HG03558 (cell line): Measurements from ENCODE around the gene NUP93.

Source experiments
- ATAC-seq: cut with Tn5 transposase; IDR thresholded peaks from one replicate; pipeline ENCODE4 v1.9.1; 2021; ENCODE audit warnings: moderate number of reproducible peaks; ENCODE audit not compliant: unreplicated experiment; ENCODE audit errors: extremely low read depth

Gene NUP93

DNA sequence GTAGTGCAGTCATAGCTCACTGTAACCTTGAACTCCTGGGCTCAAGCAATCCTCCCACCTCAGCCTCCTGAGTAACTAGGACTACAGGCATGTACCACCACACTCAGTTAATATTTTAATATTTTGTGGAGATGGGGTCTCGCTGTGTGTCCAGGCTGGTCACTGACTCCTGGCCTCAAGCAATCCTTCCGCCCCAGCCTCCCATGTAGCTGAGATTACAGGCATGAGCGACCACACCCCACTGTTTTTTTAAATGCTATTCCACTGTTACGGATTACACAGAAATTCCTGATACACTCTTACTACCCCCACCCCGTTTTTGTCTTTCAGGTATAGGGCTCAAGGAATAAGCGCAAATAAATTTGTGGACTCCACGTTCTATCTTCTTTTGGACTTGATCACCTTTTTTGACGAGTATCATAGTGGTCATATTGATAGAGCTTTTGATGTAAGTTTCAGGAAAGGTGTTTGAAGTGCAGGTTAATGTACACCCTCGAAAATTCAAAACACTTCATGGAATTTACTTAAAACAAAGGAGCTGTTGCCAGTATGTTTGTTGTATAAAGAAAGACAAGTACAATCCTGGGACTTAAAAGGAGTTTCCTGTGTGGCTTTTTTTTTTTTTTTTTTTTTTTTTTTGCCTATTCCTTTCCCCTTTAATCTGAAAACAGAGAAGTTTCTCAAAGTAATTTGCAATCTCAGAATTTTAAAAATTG is 108.9 kb downstream of the NUP93 start:
- ATAC-seq = no peak

DNA sequence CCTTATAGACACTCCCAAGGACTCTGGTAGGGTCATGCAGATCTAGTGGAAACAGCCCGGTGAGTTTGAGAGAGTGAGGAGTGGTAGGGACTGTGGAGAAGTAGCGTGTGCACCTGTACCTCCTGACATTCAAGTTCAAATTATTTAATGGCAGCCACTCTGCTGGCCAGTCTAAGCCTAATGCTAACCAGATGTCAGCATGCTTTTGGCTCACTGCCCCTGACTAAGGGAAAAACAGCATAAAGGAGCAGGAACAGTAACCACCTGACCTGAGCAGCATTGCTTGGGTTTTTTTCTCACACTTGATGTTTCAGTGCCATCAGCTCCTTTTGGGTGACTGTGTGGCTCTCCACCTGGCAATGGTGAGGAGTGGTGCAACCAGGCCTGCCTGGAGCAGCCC is 111.3 kb downstream of the NUP93 start:
- no peak for ATAC-seq

DNA sequence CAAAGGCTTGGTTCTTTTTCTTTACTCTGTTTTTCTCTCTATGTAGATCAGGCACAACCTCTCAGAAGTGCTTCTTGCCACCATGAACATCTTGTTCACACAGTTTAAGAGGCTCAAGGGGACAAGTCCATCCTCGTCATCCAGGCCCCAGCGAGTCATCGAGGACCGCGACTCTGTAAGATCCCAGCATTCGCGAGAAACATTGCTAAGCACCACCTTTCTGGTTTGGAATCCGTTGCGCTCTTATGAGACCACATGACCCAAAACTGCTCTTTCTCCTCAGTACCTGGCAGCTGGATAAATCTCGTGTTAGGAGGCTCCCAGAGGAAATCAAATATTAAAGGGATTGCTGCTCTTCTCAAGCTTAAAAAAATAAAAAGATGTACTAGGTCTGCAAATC is 111.7 kb downstream of the NUP93 start:
- no peak for ATAC-seq

DNA sequence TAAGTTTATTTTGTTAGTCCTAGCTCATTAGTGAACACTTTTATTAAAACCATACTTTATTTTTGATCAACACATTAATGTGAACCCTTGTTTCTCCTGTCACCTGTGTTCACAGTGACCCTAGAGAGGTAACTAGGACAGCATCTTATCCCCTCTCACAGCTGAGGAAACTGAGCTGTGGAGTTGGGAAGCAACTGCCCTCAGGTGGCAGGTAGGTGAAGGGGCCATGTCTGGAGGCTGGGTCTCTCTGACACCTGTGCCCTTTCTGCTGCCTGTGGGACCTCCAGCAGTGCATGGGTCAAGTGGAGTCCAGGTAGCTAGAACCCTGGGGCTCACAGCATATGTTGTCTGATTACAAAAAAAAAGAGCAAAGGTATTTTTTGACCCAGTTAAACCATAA is 112.2 kb downstream of the NUP93 start:
- no peak for ATAC-seq

DNA sequence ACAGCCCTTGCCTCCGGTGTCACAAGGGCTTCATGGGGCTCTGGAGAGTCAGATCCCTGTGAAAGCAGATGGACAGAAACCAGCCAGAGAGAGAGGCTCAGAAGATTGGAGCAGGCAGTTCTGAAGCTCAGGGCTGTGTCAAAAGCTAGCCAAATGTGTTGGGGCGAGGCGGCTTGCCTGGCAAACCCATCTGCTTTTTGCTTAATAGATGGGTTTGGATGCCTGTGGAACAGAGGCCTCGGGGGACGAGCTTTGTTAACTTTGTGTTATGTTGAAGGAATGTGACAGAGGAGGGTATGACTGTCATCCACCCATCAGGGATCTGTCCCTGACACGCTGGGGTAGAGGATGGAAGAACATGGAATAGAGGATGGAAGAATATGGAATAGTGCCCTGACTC is 114.1 kb downstream of the NUP93 start:
- ATAC-seq = no peak

DNA sequence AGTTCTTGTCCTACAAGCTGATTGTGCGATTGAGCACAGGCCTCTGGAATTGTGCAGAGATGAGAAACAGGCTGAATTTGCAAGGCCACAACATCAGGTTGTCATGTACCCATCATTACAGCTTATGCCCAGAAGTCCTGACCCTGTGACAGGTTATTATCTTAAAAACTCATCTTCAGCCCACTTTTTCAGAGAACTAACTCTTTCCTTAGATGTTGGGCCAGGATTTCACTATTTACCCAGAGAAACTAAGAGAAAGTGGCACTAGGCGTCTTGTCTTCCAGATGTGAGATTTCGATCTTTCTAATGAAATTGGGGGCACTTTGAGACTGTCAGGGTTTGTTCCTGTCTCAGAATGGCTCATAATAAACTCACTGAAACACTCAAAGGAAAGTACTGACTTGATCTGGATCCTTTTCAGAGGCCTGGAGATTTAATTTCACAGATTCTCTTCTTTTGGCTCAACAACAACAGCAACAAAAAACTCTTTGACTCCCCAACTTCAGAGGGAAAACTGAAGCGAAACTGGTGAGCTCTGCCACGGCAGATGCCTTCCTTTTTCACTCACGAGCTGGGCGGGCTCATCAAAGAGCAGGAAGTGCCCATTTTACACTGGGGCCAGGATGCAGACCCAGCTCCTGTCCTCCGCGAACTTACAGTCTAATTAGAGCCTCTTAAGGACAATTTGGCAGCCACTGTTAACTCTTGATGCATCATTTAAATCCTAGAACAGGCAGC is 117.4 kb downstream of the NUP93 start:
- no peak for ATAC-seq

DNA sequence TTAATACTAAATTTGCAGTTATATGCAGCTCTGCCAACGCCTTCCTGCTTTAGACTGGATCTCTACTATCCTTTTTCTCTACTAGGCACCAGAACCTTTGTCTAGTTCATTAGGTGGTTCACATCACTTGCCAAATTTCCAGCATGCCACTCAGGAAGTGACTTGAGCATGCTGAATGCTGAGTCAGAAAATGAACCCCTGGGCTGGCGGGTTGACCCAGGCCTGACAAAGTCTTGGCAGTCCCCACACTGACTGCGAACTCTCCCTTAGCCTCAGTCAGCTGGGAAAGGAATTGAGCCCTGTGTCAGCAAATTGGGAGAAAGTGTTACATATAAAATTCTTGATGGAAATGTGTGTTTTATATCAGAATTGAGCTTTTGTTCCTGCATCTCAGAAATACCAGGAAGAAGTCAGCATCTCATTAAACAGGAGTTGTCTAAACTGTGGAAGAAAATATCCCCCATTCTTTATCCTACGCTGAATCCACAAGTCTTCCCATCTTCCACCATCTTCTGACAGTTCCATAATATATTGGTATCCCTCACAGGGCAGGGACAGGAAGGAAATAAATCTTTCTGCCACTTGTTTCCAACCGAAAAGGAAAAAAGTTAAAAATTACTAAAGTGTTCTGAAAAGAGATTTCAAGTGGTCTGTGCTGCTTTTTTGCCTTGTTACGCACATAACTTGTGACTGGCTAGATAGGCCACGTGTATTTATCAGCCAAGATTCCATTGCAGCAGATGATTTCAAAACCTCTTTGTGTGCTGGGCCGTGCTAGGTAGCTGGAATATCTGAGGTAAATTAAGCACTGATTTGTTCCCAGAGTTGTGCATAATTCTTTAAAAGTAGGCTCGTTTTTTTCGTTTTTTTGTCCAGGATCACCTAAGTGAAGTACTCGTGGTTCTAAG is 118.4 kb downstream of the NUP93 start:
- ATAC-seq = no peak

DNA sequence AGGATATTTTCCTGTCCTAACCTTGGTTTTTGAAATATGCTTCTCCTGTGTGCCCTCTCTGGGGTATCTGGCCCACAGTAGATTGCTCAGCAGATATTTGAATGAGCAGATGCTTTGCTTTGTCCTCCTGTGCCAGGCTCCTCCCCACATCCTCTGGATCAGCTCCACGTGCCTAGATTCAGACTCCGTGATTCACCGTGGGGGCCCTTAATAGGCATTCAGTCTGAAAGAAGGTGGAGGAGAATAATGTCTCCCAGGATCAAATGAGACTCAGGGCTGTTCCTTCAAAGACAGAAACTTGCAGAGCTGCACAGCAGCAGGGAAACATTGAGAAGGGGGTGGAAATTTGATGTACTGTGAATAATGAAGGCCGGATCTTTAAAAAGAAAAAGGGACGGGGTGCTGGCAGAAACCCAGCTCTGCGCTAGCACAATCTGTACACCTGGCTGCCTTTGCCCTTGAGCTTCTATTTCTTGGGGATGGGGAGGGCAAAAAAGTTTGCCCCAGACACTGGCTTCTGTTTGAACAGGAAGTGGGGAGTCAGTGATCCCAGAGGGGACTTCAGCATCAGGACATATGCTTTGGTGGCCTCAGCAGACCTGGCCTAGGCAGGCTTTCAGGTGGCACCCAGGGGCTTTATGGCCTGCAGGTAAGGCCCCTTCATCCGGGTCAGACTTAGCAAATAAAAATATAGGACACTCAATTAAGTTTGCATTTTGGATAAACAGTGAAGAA is 119.2 kb downstream of the NUP93 start:
- ATAC-seq = no peak

DNA sequence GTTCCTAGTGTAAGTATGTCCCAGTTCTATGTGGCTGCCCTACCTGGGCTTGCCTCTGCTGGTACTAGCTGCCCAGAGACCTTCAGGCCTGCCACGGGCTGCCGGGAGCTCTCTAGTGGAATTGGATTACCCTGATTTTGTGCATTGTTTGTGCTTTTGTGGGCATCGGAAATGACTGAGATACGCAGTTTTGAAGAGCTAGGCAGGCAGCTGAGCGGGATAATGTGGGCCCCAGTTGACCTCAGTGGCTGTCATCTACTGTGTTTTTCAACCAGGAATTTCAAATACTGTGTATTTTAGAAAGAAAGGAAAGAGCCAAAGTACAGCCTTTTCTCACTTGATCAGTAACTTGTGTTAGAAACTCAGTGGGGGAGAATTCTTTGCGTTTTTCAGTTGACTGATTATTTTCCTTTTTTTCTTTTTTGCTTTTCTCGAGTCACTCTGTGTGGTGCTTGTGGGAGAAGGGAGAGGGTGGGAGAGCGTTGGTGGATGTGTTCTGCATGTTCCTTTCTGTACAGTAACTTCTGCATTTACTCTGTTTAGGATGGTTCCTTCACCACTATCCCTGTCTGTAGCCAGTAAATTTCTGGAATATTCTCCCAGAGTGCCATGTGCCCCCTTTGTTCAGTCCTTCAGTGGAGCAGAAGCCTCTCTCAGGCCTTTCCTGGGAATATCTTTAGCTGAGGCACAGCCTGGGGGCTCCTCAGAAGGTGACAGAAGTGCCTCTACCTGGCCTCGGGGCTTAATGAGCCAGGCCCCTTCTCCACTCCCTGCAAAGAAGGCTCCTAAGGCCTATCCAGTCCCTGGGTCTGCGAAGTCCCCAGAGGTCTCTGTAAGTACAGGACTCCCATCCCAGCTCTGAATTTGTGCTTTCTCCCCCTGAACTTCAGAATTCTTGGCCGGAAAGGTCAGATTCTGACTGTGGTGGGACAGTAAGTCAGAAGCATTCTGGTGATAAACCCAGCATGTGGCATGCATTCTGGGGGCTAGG is 120.1 kb downstream of the NUP93 start:
- ATAC-seq = no peak

DNA sequence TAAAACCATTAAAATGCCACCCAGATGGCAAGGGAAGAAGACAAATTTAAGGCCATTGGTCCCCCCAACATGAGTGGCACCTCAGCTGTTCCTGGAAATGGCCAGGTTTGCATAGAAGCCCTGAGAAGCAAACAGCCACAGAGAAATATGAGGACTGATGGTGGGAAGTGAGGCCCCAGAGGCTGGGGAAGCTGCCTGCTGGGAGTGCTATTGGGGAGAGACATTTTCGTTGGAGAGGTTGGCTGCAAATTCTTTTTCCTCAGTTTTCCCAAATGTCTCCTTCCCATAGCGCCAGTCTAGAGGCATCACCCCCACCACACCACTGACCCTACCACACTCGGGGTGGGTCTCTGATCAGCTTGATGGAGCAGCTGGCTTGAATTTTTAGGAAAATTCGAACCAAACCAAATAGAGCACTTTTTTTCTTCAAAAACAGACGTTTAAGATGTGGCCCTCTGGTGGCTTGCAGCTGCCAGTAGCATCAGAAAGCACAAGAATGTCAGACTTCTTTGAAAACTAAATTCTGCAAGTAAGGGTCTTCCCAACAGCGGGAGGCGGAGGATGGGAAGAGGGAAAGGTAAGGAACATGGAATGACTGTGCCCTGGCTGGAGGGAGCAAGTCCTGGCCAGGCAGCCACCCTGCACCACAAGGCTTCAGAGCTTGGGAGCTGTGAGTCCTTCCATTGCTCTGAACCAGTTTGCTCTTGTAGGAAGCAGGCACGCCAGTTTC is 121.9 kb downstream of the NUP93 start:
- no peak for ATAC-seq

DNA sequence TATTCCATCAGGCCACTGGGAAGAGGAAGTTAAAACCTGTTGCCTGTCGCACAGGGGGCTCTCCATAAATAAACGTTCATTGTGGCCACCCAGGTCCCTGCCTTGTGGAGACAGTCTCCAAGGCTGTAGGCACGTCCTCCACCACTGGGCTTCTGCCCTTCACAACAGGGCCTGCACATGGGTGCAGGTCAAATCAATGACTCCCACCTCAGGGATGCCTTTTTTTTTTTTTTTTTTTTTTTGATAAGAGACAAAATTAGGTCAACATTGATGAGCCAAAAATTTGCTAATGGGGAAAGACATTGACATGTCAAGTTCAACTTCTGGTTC is 122.4 kb downstream of the NUP93 start:
- no peak for ATAC-seq

DNA sequence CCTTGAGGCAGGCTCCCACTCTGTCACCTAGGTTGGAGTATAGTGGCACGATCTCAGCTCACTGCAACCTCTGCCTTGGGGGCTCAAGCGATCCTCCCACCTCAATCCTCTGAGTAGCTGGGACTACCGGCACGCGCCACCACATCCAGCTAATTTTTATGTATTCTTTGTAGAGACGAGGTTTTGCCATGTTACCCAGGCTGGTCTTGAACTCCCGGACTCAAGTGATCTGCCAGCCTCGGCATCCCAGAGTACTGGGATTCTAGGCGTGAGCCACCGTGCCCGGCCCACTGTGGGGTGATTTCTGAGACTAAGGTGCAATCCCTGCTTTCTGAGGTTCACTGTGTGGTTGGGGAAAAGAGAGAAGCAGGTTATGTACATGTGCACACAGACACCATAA is 123.0 kb downstream of the NUP93 start:
- no peak for ATAC-seq

DNA sequence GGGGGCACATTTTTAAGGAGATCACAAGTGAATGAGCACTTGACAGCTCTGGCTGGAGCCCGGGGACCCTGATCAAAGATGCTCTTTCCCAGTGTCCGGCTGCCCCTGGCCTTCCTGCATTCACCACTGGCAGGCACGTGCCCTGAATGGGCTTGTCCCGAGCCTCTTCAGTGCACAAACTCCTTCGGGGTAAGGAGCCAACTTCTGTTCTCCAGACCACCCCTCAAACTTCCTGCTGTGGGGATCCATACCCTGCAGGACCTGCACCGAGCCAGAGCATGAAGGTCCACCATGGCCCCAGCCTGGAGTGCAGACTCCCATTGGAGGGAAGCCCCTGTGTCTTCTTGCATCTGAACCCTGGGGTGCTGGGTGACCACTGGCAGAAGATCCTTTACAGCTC is 125.3 kb downstream of the NUP93 start:
- ATAC-seq = no peak

DNA sequence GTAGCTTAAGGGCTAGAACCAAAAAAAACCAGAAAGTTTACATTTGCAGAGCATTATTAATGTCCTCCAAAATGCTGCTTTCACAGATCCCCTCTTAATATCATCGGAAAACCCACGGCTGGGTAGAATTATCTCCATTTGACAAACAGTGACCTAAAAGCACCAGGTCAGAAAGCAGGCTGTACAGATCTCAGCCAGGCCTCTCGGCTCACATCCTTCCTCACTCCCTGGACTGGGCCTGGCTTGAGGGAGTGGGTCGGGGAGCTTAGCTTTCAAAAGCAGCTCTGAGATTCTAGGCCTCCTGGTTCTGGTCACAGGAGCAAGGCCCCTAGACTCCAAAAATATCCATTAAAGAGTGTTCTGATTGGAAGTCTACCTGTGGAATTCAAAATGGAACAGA is 126.0 kb downstream of the NUP93 start:
- ATAC-seq = no peak

DNA sequence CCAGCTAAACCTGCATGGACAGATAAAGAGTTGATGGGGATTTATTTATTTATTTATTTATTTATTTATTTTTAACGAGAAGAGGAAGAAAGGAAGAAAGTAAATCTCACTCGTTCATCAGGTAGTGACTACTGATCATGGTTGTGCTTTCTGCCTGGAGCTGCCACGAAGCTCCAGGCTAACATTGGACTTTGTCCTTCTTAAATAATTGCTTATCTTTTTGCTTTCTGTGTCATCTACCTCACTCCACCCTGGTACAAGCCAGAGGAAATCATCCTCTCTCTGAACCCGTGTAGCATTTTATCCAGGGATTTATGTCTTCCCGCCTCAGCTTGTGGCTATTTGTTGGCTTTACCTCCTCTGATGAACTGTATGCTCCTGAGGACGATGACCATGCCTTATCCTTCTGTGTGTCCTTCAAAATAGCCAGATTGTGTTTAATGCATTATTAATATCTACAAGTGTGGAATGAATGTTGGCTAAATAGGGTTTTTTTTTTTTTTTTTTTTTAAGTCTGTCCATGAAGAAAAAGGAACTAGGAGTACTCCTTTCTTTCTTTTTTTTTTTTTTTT is 127.0 kb downstream of the NUP93 start:
- ATAC-seq = no peak

DNA sequence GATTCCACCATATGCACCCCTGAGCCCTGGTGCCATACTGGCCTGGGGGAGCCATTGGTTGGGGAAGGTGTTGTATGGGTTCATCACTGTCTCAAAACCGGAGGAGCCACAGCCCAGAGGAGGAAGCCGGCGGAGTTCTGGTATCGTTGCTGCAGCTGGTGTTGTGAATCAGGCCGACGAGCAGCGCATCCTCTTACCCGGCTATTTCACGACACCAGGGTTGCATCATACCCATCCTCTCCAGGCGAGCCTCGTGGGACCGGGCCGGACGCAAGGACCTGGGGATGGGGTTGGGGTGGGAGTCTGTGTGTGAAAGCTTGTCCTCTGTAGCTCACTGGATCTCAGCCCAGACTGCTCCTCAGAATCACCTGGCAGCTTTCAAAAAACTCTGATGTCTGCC is 128.4 kb downstream of the NUP93 start:
- ATAC-seq = no peak

DNA sequence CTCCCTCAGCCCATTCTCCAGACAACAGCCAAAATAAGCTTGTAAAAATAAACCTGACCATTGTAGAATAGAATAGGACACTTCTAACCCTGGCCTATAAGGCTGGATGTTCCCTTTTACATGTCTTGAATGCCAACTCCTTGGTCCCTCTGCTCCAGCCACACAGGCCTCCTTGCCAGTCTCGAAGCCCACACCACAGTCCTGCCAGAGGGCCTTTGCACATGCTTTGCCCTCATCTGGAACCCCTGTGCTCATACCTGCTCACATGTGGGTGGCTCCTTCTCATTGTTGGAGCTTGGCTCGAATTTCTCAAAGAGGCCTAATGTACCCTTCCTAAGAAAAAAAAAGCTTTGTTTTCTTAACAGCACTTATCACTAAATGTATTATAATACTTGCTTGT is 129.7 kb downstream of the NUP93 start:
- no peak for ATAC-seq

DNA sequence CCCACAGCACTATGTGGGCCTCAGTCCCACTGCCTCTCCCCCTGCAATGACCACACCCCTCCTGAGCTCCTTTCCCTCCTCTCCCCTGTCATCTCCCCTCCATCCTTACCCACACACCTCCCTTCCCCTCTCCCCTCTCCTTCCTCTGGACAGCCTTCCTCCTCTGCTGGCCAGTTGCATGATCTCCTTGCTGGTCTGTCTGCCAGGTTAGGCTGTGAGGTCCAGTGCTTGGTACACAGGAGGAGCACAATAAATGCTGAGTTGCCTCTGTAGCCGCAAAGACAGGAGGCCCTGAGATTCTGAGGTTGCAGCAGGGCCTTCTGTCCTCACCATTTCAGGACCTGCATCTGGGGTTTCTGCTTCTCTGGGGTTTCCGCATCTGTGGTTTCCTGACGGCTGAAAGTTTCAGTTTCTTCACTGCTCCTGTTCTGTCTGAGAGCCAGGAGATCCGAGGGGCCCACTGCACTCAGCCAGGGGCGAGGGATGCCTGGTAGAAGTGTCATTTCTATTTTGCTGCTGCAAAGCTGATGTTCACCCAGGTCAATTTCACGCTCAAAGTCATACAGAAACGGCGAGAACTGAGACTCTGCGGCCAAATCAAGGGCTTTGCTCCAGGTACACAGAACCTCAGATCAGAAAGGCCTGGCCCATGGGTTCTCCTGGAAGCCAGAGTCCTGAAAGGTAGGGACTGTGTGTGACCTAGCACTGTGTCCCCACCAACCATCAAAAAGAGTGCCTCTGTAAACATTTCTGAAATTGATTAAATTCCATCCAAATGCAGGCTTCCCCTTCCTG is 130.5 kb downstream of the NUP93 start:
- no peak for ATAC-seq
